ENCODE results near the gene EGFL7. TPM values are rescaled to one million over a fixed set of nuclear protein-coding genes. Genes with fewer than 3 reads are reported as not detected.

The EGFL7 gene
- total RNA-seq, 1 donor from 2014 or later, result 61.5 TPM

- intact Hi-C loops (cut with DNase I), result no loop called here
- DNase-seq (no peak), ATAC-seq (ENCODE audit: poor library complexity) (no peak)
Observed at GRCh38 chr9:136634904-136635303, 27.8 kb upstream of the EGFL7 start.

DNA sequence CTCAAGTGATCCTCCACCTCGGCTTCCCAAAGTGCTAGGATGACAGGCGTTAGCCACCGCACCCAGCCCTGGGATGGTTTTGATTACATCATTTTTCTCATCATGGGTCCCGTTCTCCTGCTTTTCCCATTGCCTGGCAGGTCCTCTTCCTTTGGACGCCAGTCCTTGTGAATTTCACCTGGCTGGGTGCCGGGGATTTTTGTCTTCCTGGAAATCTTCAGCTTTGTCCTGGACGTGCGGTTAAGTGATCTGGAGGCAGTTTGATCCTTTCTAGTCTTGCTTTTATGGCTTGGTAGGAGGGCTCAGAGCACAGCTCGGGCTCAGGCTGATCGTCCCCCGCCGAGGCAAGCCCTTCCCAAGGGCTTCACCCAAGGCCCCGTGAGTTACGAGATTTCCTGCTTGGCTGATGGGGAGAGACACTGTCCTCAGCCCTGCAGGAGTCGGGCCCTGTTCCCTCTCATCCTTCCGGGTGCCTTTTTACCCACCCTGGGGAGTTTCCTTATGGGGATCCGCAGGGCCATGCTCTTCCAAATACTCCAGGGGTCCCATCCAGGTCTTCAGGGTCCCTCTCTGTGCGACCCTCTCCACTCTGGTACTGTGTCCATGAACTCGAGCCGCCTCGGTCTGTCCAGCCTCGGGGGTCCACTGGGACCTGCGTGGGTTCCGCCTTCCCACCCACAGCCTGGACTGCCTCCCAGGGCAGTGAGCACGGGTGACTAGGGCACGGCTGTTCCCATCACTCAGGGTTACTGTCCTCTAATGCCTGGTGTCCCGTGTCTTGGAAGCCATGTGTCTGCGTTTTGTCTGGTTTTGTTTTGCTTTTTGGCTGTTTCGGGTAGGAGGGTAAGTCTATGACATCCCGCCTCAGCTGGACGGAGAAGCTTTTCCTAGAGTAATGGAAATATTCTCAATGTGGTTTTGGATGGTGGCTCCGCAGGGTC, 22.3 kb upstream of the EGFL7 start:
- ATAC-seq (ENCODE audit: poor library complexity) (no peak), DNase-seq (peak; percentile 50)
- intact Hi-C loops (cut with DNase I), result no loop called here

DNA sequence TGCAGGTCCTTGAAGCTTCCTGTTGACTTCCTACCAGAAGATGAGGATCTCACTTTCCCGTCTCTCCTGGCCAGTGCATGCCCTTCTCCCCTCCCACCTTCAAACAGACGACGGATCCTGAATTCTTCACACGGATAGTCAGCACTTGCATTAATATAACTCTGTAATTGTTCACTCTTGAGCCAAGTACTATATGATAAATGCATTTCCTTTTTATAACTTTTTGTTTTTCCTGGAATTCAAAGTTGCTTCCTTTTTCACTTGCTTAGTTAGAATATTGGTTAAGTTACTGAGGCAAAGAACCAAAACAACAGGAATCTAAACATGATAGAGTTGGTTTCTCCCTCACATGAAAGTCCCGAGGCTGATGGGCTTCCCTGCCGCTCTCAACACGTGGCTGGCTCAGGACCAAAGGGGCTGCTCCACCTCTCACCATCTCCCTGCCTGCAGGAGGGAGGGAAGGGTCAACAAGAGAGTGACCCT, 20.2 kb upstream of the EGFL7 start:
- DNase-seq (peak; percentile 41), ATAC-seq (ENCODE audit: poor library complexity) (no peak)
- intact Hi-C loops (cut with DNase I), result no loop called here

DNA sequence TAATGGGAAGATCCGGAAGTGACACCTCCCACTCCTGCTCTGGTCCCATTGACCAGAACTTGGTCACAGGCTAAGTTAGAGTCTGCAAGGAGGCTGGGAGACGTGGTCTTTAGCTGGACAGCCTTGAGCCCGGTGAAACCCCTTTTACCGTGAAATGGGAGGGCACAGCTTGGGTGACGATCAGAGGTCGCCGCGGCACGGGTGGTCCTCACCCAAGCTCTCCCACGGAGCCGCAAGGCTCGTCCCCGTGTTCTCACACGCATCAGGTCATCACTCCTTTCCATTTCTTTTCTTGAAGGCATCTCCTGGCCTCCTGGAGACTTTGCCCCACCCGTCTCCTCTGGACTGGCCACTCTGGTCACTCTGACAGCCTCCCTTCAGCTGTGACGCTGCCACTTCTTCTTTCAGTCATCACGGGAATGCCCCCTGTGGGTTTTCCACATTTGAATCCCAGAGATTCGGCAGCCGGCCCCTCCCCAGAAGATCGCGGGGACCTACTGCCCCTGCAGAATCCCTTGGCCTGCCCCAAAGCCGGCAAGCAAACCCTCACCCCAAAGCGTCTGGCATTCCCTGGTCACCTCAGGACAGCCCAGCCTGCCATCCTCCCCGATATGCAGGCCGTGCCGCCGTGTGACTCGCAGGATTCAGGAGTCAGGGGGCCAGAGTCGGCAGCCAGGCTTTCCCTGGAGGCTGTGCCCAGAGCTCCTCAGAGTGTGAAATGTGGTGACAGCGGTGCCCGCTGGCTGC, 18.9 kb upstream of the EGFL7 start:
- DNase-seq (no peak), ATAC-seq (ENCODE audit: poor library complexity) (peak; percentile 25)
- intact Hi-C loops (cut with DNase I), result no loop called here

GRCh38 chr9:136644343-136644592, 18.4 kb upstream of the EGFL7 start:
- ATAC-seq (ENCODE audit: poor library complexity) (no peak), DNase-seq (no peak)
- intact Hi-C loops (cut with DNase I), result no loop called here

GRCh38 chr9:136644593-136645351, 17.9 kb upstream of the EGFL7 start:
- DNase-seq (peak; percentile 95), ATAC-seq (ENCODE audit: poor library complexity) (peak; percentile 87)
- intact Hi-C loops (cut with DNase I), result no loop called here

- intact Hi-C loops (cut with DNase I), result no loop called here
- DNase-seq (no peak), ATAC-seq (ENCODE audit: poor library complexity) (no peak)
Observed at GRCh38 chr9:136645352-136645902, 17.3 kb upstream of the EGFL7 start.

DNA sequence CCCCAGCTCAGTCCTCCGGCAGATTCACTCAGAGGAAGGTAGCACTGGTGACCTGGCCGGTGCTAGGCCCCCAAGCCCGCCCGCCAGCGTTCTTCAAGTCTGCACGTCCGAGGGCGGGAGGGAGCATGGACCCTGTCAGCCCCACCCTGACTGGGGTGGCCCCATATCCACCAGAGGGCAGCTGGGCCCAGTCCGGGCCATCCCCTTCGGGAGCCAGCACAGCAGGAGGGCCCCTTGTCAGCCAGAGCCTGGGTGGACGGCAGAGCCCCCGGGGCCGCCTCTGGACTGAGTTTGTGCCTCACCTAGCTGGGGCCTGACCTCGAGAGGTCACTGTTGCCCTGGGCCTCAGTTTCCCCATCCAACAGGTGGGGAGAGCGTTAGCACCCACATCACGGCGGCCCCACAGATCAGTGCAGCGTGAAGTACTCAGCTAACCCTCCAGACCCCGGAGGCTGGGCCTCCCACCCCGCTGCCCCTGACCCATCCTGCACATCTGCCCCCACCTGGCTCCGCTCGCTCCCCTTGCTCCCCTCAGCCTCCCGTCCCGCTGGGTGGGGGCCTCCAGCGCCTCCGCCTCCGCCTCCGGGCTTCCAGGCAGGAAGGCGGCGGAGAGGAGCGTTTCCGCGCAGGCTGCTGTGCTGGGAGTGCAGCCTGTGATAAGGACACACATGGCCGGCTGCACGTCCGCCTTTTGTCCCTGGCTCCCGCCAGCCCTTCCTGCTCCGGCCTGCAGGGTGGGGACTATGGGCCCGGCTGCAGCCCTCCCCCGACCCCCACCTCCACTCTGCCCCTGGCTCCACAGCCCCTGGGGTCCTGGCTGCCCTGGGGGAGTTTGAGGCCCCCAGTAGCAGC, 16.6 kb upstream of the EGFL7 start:
- ATAC-seq (ENCODE audit: poor library complexity) (peak; percentile 56), DNase-seq (peak; percentile 88)
- intact Hi-C loops (cut with DNase I), result no loop called here

DNA sequence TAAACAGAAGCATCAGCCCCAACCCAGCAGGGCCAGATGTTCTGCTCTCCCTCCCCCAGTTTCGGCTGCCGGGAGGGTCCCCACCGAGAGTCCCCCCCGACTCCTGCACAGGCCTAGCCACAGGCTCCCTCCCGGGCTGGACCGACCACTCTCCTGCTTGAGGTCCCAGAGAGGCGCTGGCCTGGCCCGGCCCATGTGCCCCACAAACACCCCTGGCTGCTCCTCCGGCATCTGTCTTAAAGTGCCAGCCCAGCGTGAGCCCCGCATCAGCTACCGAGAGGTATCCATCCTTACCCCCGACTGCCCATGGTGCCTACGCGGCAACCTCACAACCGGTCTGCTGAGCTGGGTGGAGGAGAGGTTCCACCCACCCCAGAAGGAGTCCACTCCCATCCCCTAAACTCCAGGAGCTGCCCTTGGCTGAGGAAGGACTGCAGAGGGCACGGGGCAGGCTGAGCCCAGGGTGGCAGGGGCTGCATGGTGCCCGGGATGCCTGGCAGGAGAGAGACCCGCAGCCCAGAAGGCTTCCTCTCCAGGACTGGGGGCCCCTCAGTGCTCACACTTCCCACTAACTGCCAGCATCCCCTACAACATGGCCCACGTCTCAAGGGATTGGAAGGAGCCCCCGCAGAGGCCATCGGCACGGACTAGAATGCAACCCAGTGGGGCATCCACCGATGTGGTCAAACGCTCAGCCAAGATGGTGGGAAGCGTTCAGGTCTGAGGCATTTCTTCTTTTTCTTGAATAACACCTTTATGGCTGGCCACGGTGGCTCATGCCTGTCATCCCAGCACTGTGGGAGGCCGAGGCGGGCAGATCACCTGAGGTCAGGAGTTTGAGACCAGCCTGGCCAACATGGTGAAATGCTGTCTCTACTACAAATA, 15.6 kb upstream of the EGFL7 start:
- ATAC-seq (ENCODE audit: poor library complexity), result no peak
- intact Hi-C loops (cut with DNase I), result no loop called here
- peak; percentile 45 for DNase-seq

GRCh38 chr9:136648751-136649150, 14.0 kb upstream of the EGFL7 start:
- DNase-seq, result peak; percentile 87
- ATAC-seq (ENCODE audit: poor library complexity), result no peak
- intact Hi-C loops (cut with DNase I), result no loop called here

DNA sequence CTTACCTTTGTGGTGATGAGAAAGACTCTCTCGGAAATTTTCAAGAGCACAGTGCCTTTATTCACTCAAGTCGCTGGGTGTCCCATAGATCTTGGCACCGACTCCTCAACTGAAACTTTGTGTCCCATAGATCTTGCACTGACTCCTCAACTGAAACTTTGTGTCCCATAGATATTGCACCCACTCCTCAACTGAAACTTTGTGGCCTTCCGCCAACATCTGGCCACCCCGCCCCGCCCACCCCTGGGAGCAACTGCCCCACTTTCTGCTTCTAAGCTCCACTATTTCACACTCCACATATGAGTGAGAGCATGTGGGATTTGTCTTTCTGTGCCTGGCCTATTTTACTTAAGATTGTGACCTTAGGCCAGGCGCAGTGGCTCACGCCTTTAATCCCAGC, 12.7 kb upstream of the EGFL7 start:
- no peak for ATAC-seq (ENCODE audit: poor library complexity)

GRCh38 chr9:136650648-136651047, 12.1 kb upstream of the EGFL7 start:
- DNase-seq (peak; percentile 34), ATAC-seq (ENCODE audit: poor library complexity) (no peak)
- intact Hi-C loops (cut with DNase I), result no loop called here

More for the DNA sequence above, 12.7 kb upstream of the EGFL7 start:
- intact Hi-C loops (cut with DNase I), result no loop called here
- no peak for DNase-seq

GRCh38 chr9:136651860-136652259, 10.9 kb upstream of the EGFL7 start:
- intact Hi-C loops (cut with DNase I), result no loop called here
- ATAC-seq (ENCODE audit: poor library complexity) (no peak), DNase-seq (no peak)

DNA sequence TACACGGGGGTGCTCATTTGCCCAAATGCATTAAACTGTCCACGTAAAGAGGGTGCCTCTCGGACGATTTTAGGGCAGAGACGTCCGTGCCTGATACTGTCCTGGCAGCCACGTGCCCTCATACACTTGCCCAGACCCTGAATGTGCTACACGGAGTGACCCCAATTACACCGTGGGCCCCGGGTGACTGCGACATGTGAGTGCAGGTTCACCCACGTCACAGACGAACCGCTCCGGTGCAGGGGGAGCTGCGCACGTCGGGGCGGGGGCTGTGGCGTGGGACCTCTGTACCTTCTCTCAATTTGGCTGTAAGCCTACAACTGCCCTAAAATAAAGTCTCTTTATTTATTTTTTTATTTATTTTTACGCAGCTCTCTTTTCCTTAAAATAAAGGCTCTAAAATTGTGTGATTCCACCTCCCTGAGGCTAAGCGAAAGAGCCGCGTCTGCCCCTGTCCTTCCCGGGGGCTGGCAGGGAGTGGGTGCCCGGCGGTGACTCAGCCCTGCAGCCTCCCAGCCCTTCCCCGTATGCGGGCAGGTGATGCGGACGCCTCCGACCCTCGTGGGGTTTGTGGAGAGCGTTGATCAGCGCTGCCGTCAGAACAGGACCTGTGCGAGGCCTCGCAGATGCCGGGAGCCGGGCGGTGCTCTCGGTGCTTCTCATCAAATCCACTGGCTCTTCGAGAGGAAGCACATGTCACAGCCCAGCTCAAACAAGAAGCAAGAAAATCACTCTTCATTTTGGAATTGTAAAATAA, 9.2 kb upstream of the EGFL7 start:
- intact Hi-C loops (cut with DNase I), result no loop called here
- no peak for ATAC-seq (ENCODE audit: poor library complexity)
- DNase-seq, result peak; percentile 40

DNA sequence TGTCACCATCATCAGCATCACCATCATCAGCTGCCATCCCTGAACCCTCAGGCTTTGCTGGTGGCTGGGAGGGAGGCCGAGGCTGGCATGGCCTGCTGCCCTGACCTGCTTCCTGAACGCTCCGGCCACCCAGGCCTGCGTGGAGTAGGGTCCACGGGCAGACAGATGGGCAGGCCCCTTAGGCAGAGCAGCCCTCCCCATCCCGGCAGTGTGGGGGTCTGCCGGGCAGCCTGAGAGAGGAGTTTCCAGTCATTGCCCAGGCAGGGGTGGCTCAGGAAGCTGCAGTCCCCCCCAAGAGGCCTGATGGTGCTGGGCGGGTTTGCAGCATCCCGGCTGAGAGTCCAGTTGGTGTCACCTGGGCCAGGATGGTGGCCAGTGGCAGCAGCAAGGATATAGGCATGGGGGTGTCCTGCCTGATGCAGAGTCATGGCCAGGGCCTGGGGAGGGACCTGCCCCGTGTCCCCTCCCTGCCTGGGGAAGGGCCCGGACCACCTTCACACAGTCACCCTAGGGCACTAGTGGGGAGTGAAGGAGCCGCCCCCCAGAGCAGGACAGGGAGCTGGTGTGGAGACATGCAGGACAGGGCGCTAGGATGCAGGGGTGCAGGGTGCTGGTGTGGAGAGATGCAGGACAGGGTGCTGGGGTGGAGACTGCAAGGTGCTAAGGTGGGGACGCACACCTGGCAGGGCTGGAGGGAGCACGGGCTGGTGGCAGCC, 7.7 kb upstream of the EGFL7 start:
- intact Hi-C loops (cut with DNase I), result no loop called here
- DNase-seq, result peak; percentile 37
- no peak for ATAC-seq (ENCODE audit: poor library complexity)

Data from Right ventricle myocardium superior (tissue), 1 donor.